ENCODE data around the gene MACROD2.

DNA sequence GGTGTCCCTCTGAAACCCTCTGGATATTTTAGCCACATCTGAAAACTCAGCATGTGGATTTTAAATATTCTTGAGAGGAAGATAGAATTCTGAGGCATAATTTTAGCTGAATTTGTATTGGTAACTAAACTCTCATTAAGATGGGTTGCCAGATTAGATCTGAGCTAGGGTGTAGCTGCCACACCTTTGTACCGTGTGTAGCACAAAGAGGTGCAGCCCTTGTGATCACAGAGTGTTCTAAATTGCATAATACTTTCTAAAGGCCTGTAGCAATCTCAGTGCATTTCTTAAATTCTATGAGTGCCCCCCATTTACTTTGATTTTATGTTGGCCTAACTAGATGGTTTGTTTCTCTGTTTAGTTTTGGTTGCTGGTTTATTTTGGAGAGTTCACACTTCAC is 289.1 kb downstream of the MACROD2 start:
- TF ChIP-seq, protein P1, sequence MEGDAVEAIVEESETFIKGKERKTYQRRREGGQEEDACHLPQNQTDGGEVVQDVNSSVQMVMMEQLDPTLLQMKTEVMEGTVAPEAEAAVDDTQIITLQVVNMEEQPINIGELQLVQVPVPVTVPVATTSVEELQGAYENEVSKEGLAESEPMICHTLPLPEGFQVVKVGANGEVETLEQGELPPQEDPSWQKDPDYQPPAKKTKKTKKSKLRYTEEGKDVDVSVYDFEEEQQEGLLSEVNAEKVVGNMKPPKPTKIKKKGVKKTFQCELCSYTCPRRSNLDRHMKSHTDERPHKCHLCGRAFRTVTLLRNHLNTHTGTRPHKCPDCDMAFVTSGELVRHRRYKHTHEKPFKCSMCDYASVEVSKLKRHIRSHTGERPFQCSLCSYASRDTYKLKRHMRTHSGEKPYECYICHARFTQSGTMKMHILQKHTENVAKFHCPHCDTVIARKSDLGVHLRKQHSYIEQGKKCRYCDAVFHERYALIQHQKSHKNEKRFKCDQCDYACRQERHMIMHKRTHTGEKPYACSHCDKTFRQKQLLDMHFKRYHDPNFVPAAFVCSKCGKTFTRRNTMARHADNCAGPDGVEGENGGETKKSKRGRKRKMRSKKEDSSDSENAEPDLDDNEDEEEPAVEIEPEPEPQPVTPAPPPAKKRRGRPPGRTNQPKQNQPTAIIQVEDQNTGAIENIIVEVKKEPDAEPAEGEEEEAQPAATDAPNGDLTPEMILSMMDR (conservative IDR thresholded peaks at IDR 0.05; ENCODE audit: low read depth, low read length), result no peak
- TF ChIP-seq POLR2A (IDR thresholded peaks at IDR 0.05; ENCODE audit: low read depth, low read length) (no peak), RCOR1 (IDR thresholded peaks at IDR 0.05; ENCODE audit: insufficient replicate concordance, low read length) (no peak)

Measured in IMR-90 (cell line).